ENCODE results near the gene OSTM1. TPM values are rescaled to one million over a fixed set of nuclear protein-coding genes. Genes with fewer than 3 reads are reported as not detected.
A peak's percentile ranks its signal among the peaks of the same experiment; 100 is the strongest.

Gene OSTM1, protein sequence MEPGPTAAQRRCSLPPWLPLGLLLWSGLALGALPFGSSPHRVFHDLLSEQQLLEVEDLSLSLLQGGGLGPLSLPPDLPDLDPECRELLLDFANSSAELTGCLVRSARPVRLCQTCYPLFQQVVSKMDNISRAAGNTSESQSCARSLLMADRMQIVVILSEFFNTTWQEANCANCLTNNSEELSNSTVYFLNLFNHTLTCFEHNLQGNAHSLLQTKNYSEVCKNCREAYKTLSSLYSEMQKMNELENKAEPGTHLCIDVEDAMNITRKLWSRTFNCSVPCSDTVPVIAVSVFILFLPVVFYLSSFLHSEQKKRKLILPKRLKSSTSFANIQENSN
- 10 to 100 TPM; 26.8 to 33.5 (median 32.8) TPM for polyA plus RNA-seq (ENCODE audit: insufficient read length in 4 of 4)

DNA sequence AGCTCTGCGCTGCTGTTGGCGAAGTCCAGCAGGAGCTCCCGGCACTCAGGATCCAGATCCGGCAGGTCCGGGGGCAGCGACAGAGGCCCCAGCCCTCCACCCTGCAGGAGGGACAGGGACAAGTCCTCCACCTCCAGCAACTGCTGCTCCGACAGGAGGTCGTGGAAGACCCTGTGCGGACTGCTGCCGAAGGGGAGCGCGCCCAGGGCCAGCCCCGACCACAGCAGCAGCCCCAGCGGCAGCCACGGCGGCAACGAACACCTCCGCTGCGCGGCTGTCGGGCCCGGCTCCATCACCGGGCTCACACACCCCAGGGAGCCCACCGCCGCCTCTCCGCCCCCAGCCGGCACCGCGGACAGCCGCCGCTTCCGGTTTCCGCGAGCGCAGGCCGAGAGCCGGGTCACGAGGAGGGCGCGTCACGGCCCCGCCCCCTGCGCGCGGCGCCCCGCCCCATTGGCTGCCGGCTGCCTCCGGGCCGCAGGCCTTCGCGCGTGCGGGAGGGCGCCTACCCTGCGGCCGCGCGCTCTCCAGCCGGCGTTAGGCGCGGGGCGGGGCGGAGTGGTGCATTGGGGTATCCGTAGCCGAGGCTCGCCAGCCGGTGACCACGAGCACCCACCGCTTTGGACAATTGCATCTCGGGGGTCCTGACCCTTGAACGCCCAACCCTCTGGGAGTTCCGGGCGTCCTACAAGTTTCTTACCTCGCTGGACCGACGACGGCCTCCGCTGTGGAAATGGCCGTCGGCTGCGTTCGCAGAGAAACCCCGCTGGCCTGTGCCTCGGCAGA is at the start of gene OSTM1:
Gene OSTM1, minus strand, starts transcription at position 383 of the 786 bp plus-strand sequence. Its CDS starts 90 bp downstream, at position 293.
- DNase-seq (ENCODE audit: low read depth in 4 of 4, low spot score in 3 of 4): peak; percentile 79 to 82 (median 81)

DNA sequence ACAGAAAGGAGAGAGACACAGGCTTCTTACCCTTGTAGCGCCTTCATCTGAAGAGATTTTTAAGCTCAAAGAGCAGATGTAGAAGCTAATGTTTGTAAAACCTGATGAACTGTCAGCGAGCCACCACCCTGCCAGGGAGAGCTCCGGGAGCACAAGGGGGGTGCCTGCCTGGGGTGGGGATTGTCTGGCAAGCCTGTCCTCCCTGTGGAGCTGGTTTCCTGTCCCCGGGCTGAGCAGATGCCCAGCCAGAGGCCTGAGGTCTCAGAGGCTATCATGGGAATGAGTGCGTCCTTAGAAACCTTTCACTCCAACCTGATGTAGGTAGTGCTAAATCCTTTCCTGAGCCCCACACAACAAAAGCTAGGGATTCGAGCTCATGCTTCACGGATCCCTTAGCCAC is 49.4 kb upstream of the OSTM1 start:
- DNase-seq (ENCODE audit: low read depth in 4 of 4, low spot score in 3 of 4): no peak

DNA sequence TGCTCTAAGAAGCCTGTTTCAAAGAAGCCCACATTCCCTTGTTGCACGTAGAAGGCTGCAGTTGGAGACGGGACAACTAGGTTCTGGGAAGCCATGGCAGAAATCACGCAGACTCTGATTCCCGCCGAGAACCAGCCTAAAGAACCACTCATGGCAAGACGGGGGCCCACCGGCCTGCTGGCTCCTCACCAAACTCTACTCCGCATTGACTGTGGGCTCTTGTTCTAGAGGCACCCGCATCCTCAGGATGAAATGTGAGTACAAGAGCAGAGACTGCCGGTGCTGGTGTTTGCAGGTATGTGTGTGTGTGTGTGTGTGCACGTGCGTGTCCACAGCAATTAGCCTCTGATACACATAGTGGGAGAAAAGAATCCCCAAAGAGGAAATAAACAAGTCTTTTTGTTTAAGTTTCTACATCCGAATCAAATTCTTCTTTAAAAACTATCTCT is 49.0 kb upstream of the OSTM1 start:
- no peak for DNase-seq (ENCODE audit: low read depth in 4 of 4, low spot score in 3 of 4)

DNA sequence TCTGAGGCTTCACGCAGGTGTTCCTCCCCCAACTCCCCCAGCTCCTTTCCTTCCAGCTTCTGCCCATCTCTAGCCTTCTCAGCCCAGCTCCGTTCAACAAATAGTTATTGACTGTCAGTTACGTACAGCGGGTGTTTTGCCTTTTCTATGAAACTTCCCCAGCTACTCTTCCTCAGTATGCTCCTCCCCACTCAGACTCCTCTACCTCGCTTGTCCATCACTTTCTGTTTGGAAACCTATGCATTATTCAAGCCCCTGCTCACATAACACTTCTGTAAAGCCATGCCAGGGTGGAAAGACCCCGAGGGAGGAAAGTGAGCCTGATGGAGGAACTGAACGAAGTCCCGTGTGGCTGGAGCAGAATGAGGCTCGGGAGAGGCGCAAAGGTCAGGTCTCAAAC is 47.1 kb upstream of the OSTM1 start:
- DNase-seq (ENCODE audit: low read depth in 4 of 4, low spot score in 3 of 4): no peak

DNA sequence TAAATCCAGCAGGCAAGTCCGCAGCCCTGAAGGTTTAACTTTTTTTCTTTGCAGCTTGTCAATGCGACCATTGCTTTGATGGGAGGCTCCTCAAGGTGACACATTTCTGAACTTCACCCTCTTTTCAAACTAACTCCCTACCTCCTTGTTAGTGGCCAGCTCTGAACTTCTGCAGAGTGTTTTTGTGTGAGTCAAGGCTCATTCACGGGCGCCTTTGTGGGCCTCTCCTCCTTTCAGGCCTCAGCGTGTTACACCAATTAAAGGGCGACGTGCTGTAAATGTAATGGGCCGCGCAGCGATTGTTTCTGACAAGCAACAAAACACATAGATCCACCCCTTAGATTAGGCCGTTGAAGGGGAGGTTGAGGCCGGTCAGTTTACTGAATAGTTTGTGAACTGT is 45.8 kb upstream of the OSTM1 start:
- DNase-seq (ENCODE audit: low read depth in 4 of 4, low spot score in 3 of 4): no peak

DNA sequence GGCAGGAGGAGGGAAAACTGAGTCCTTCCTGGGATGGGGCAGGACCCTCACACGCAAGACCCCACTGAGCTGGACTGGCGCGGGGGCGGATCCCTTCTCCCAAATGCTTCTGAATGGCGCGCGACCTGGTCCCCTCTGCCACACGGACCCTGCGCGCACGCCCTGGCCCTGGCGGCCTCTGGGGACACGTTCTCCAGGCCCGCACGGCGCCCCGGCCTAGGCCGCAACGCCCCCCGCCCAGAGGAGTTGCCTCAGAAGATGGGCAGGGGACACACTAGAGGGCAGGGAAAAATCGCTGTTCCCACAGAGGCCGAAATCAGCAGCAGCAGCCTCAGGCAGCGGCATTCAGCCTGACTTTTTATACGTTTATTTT is 45.2 kb upstream of the OSTM1 start:
- no peak for DNase-seq (ENCODE audit: low read depth in 4 of 4, low spot score in 3 of 4)

DNA sequence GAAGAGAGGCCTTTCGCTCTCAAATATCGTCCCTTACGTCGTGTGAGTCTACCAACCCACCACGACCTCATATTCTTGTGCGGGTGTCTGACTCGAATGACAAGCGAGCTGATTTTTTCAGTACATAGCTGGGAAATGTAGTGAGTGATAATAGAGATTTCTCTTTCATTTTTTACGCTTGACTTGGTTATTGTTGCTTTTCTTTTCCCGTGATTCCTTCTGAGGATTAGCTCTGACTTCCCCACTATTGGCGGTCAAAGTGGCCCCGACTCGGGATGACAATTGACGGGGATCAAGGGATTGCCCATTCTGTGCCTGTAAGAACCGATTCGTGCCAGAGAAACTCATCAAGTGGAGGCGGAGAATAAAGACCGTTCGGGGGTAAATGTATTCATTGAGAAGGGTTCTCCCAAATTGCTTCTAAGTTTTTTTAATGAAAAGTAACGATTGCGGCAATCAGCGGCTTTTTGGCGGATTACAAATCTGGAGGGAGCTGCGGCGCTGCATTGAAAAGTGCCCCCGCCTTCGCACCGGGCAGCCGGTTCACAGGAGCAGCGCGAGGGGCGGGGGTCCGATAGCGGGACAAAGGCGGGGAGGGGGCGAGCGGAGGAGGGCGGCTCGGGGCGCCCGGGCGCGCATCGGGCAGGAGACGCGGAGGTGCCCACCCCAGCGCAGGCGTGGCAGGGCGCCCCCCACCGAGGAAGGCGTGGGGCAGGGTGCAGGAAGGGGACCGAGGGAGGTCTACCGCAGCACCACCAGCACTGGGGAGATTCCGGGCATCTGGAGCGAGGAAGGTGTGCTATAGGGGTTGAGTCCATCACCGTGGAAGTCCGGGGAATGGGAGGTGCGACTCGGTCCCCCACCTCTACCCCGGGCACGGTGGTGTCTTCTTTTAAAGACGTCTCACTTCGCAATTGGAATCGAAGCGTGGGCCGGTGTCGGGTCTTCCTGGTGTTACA is 44.5 kb upstream of the OSTM1 start:
- no peak for DNase-seq (ENCODE audit: low read depth in 4 of 4, low spot score in 3 of 4)

DNA sequence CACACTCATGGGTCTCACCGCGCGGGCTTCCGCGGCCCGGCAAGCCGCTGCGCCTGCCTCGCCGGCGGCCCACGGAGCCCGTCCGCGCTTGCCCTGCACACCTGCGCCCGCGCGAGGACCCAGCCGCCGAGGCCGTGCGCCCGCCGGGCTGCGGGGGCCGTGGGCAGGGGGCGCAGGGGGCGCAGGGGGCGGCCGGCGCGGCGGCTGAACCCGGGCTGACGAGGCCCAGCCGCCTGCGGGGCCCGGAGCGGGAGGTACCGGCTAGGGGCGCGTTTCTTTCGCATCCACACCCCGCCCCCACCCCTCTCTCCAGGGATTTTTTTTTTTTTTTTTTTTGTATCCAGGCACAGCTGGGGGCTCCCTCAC is 43.8 kb upstream of the OSTM1 start:
- DNase-seq (ENCODE audit: low read depth in 4 of 4, low spot score in 3 of 4): no peak

DNA sequence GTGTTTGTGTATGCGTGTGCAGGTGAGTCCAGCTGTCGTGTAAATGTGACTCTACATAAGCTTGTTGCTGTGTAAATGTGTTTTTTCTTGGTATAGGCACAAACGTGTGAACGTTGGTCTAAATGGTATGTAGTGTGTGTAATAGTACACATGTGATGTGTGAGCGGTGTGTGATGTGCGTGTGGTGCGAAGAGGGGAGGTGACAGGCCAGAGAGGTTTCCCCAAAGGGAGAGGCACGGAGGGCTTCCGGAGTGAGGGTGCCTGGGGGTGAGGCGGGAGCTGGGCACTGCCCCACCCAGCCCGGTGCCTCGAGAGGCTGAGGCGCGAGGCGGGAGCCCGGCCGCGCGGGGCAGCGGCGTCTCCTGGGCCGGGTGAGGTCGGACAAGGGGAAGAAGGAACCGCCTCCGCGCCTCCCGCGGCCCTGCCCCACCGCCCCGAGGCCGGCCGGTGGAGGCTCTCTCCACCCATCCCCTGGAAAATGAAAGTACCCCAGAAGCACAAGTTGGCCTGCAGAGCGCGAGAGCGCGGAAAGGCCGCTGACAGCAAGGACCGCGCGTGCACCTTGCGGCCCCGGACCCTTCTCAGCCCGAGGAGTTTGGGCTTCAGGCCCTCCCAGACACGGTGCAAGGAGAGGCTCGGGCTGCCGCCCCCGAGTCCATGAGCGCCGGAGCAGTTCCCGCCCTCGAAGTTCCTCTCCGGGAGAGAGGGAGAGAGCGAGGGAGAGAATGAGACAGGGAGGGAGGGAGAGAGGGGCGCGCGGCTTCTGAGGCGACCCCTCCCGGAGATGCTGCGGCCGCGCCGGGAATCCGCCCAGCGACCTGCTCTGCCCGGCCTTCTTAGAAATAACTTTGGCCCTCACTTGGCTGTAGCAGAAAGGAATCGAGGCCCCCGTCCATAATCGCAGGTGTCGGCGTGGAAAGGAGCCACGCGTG is 43.2 kb upstream of the OSTM1 start:
- DNase-seq (ENCODE audit: low read depth in 4 of 4, low spot score in 3 of 4): no peak

DNA sequence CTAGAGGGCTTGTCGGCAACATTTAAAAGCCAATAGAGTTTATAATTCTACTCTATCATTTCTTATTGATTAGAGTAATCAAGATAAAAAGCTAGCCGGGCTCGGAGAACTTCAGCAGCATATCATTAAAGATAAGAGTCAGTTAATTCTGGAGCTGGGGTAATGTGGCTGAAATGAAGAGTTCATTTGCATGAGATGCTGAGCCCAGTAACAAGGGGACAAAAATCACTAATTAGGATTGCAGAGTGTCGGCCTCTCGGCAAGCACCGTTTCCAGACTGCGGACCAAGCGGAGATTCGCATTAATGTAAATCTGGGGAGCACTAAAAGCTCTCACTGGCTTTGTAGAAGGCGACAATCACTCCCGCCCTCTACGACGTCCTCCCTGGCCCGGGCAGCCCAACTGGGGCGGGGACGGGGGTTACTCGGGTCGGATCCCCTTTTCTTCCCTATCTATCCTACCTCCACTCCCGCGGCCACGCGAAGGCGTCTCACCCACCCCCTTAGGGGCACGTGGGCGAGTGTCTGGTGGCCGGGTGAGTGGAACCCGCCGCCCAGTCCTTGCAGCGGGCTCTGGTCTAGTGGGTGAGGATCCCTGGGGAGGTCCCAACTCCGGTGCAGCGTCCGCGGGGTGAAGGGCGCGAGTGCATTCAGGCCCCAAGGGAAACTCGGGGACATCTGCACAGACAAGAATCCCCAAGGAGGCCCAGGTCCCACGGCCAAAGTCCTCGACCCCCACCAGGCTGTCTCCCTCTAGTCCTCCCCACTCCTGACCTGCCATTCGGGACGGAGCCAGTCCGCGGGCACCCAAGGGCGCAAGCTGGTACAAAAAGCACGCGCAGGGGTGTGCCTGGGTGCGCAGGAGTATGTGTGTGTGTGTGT is 42.2 kb upstream of the OSTM1 start:
- DNase-seq (ENCODE audit: low read depth in 4 of 4, low spot score in 3 of 4): no peak

DNA sequence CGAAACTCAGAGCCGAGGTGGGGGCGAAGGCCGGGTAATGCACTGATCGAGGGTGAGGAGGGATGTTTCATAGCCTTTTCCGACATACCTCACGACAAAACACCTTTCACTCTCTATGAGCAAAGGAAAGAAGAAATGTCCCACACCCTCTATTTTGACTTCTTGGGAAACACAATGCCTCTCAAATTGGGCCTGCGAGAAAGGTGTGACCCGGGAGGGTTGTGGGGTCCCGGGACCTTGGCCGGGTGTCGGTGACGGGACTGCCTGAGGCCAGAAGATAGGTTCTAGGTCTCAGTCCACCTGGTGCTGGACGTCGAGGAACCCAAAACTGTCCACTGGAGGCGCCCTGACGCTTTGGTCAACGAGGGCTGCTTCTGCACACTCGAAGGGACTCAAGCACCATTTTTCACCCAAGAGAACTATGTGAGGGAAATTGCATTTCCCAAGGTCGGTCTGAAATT is 41.1 kb upstream of the OSTM1 start:
- DNase-seq (ENCODE audit: low read depth in 4 of 4, low spot score in 3 of 4): no peak

DNA sequence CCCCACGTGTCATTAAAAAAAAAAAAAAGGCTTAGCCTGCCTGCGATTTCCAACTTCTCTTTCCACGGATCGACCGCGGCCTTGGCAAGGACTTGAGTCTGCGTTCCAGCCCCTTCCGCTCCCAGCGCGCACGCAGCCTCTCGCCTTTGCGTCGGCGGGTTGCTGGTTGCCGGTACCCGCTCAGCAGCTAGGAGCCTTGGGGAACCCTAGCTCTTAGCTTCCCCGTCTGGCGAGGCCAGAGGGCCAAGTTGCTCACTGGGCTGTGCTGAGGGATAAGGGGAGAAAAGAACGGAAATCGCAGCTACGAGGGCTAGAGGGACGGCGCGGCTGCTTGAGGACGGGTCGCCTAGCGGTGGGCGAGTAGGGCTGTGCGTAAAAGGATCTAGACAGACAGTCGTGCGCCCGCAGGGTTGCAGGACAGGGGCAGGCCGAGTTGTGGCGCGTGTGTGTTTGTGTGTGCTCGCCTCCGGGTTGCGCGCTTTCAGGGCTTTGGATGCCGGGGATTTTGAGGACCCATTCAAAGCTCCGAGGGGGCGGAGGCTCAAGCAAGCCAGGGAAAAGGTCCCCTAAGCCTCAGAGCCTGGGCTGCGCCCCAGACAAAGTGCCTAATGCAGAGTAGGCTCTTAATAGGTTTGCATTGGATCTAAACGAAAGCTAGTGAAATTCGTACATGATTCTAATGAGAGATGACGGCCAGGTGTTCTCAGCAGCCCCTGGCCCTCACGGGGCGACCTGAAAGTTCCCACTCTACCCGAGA is 40.5 kb upstream of the OSTM1 start:
- DNase-seq (ENCODE audit: low read depth in 4 of 4, low spot score in 3 of 4): no peak

DNA sequence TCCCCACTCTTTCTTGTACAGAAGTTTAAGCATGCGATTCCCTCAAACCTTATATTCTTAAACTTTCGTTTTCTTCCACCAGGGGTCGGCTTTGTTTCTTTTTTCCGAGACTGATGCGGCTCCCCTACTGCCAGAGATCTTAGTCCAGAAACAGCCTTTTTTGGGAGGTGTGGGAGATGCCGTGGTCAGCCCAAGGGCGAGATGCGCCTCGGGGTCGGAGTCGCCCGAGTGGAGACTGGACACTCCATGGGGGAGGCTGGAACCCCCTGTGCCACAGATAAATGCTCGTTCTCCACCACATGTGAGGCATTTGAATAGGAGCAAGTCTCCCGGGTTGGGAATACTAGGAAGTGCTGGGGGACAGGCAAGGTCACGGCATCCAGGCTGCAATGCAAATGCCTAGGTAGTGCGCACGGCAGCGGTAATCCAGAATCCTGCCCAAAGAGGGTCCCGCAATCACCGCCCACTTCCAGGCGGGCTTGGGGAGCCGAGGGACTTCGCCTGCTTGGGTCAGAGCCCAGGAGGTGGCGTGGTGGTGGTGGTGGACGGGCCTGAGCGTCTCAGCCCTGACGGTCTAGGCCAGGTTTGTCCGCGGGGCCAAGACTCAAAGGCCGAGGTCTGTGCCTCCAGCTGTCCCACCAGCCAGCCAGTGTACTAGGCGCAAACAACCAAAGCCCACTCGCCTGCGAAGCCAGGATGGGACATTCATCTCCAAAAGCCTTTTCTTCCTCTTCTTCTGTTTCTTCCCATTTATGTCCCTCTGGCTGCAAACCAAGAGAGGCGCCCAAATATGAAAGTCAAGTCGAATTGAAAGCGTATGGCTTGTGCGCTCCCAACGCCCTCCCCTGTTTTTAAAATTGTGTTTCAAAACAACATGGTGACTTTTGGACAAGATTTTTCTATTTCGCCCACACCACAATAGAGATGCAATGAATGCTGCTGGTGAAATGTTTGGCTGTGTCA is 39.3 kb upstream of the OSTM1 start:
- peak in 2 of 4 donors; percentile 54 to 63 for DNase-seq (ENCODE audit: low read depth in 4 of 4, low spot score in 3 of 4)

DNA sequence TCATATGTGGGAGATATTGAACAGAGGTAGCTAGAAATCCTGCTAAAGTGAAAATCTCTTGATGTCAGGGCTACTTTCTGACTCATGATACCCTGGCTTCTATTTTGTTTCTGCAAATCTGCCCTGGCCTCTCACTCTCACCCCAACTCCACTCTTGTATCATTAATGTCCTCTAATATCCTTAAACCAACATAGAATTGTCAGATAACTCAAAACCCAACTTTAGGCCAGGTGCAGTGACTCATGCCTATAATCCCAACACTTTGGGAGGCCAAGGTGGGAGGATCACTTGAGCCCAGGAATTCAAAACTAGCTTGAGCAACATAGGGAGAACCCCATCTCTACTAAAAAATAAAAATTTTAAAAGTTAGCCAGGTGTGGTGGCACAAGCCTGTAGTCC is 33.8 kb upstream of the OSTM1 start:
- no peak for DNase-seq (ENCODE audit: low read depth in 4 of 4, low spot score in 3 of 4)

DNA sequence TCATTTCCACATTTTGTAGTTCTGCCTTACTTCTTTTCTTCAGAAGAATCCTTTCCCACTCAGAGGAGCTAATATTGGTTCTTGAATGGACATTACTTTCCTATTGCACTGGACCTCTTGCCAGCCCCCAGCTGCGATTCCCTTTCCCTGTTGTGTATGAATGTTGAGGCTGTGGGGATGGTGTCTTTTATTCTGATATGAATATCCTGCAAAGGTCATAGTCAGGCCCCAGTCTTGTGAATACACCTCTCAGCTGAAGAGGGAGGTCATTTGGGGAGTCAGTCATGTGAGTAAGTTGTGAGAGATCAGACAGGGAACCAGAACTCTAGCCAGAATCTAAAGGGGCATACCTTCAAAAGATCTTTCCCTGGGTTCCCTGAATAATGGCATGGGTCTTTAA is 32.6 kb upstream of the OSTM1 start:
- DNase-seq (ENCODE audit: low read depth in 4 of 4, low spot score in 3 of 4): no peak

DNA sequence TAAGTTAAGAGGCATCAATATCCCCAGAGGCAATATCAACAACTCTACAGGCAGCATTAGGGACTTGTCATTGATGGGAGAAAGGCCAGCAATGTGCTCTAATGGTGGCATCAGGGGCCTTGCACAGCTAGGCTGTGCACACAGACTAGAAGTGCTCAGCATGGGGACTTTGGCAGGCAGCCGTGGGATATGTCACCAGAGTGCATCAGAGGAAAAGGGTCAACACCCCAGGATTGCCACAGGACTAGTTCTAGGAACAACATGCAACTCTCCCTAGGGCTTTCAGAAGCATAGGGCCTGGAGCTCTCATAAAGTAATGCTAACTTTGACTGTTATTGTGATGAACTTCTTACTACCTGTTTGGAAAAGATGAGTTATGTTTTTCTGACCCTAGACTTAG is 32.2 kb upstream of the OSTM1 start:
- no peak for DNase-seq (ENCODE audit: low read depth in 4 of 4, low spot score in 3 of 4)

DNA sequence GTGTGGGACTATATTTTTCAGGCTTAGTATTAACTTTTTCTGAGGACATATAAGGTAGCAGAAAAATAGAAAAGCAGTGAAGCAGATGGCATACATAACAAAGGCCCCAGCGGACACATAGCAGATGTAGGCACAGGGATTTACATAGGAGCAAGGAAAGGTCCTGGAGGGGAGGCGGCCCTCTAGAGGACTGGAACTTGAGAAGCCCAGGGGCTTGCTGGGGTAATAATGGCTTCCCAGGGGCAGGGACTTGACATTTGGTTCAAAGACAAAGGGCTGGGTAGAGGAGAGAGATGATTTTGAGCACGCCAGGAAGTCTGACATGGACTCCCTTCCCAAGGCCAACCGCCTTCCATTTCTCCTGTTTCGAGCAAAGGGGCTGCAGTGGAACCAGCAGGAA is 31.7 kb upstream of the OSTM1 start:
- no peak for DNase-seq (ENCODE audit: low read depth in 4 of 4, low spot score in 3 of 4)
